ENCODE results near the gene PMEL.
"Not testable (repeated sequence)": the region's sequence is repeated elsewhere in the genome, so short reads cannot be mapped to it uniquely, and the experiment has no call there.

Gene PMEL

DNA sequence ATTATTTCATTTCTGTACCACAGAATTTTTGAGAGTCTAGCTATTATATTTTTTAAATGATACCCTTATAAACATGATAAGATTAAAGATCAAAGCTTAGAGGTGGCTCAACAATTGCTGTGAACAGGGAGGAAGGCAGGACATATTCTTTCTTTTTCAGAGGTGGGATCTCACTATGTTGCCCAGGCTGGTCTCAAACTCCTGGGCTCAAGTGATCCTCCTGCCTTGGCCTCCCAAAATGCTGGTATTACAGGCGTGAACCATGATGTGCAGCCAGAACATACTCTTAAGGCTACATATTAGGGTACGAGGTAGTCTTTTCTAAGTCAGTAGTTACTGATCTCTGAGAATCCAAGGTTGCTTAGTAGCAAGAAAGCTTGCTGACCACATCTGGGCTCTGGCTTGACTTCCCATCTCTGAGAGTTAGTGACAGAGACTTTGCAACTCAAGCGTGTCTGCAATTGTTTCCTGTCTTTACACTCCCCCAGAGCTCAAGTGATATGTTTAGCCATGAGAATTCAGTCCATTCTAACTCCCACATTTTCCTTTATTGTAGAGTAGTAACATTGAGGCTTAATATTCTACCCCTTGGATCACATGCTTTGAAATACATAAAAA, 16.6 kb upstream of the PMEL start:
- H3K4me3 ChIP-seq (ENCODE audit: low read length), result no peak overlapping the region
- no peak for DNase-seq (ENCODE audit: low read depth)
- TF ChIP-seq CTCF (conservative IDR thresholded peaks at IDR 0.05; ENCODE audit: low read depth, low read length), result no peak

- not testable (repeated sequence) for H3K4me3 ChIP-seq (ENCODE audit: low read length); DNase-seq (ENCODE audit: low read depth)
Observed at GRCh38 chr12:55981882-55982281, 16.0 kb upstream of the PMEL start.

DNA sequence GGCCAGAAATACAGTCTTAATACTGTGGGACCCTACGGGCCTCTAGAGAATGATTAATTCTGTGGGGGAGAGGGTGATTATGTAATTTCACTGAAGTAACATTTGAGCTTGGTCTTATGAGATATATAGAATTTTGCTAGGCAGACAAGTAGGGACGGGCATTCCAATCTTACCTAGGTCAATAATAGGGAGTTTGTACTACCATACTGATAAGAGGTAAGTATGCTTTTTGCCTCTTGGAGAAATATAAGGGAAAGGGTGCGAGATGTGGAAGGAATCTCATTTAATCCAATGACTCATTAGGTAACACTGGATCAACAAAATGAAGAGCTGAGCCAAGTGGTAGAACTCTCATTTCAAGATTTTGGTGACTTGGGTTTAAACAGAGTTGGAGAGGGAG, 13.2 kb upstream of the PMEL start:
- H3K4me3 ChIP-seq (ENCODE audit: low read length), result no peak overlapping the region
- TF ChIP-seq CTCF (conservative IDR thresholded peaks at IDR 0.05; ENCODE audit: low read depth, low read length), result no peak
- DNase-seq (ENCODE audit: low read depth), result no peak

DNA sequence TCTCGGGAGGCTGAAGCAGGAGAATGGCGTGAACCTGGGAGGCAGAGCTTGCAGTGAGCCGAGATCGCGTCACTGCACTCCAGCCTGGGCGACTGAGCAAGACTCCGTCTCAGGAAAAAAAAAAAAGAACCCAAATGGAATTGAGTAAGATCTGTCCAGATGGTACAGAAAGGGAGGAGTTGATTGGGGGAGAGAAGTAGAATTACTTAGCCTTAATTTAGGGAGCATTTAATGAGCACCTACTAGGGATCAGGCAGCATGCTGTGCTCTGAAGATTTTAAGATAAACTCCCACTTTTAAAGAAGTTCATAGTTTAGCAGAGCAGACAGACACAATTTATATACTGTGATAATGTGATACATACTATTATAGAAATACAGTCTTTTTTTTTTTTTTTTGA, 12.6 kb upstream of the PMEL start:
- DNase-seq (ENCODE audit: low read depth), result no peak
- no peak overlapping the region for H3K4me3 ChIP-seq (ENCODE audit: low read length)
- no peak for TF ChIP-seq CTCF (conservative IDR thresholded peaks at IDR 0.05; ENCODE audit: low read depth, low read length)

- H3K4me3 ChIP-seq (ENCODE audit: low read length), result peak overlapping the region; percentile 95
- DNase-seq (ENCODE audit: low read depth), result no peak
- TF ChIP-seq CTCF (conservative IDR thresholded peaks at IDR 0.05; ENCODE audit: low read depth, low read length), result no peak
Observed at GRCh38 chr12:55974308-55974730, 8.5 kb upstream of the PMEL start.

DNA sequence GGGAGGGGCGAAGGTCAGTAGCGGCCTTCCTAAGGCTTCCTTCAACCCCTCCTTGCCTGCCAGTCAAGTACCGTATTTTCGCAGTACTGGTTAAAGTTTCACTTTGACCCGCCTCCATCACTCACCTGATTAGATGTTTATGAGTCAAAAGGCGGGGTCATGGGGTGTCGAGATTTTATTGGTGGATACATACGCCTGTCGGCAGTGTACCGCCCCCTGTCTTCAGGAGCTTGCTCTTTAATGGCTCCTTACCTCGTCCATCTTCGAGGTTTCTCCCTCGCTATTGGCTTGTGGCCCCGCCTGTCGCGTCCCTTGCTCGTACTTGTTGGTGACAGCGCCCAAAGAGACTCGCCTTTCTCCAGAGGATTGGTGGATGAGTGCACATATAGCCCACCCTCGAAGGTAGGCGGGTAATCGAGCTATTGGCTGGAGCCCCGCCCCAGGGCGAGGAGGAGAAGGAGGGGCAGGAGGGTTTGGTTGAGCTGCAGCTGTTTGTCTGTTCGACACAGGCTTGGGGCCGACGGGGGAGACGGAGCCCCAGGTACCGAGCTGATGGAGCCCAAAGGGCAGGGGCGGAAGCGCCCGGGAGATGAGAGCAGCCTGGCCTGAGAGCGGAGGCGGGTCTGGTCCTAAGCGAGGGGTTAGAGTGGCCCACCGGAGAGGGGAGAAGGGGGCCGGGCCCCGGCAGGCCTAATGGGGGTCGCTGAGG, 7.9 kb upstream of the PMEL start, which contains the start of gene RAB5B:
RAB5B (plus strand) TSS at position 480 of the 709 bp plus-strand sequence. CDS start 12,883 bp downstream, outside the sequence.
- peak; percentile 34 for TF ChIP-seq CTCF (conservative IDR thresholded peaks at IDR 0.05; ENCODE audit: low read depth, low read length)
- peak; percentile 100 for DNase-seq (ENCODE audit: low read depth)
- H3K4me3 ChIP-seq (ENCODE audit: low read length), result peak within 1 kb of the TSS; percentile 95

DNA sequence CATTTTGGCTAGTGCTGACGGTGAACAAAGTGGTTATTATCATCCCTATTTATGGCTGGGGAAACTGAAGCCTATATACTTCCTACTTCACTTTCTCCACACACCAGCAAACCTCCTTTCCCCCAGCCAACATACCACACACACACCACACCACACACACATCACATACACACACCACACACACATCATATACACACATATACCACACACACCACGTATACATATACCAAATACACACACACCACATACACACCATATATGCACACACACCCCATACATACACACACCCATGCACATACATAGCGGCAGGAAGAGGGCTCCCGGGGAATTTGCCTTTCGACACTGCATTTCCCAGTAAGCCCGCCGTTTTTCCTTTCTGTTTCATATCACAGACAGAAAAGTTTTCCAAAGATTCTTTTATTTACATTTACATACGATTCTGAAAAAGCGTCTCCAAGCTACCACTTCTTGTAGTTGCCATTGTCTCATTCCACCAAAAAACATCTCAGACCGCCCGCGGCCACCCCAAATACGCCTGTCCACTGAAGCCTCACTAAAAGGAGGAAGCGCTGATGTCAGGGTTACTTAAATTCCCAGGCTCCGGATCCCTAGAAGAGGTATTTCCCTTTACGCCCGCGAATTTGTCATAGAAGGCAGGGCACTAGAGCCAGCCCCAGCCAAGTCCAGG, 7.2 kb upstream of the PMEL start:
- DNase-seq (ENCODE audit: low read depth), result no peak
- peak overlapping the region; percentile 77 for H3K4me3 ChIP-seq (ENCODE audit: low read length)
- TF ChIP-seq CTCF (conservative IDR thresholded peaks at IDR 0.05; ENCODE audit: low read depth, low read length), result no peak

Measured in retinal pigment epithelial cell (primary cell).